ENCODE data around the gene GRIA4.
"Not testable (repeated sequence)": the region's sequence is repeated elsewhere in the genome, so short reads cannot be mapped to it uniquely, and the experiment has no call there.

Gene GRIA4

GRCh38 chr11:105933695-105934094 is 323.8 kb downstream of the GRIA4 start:
- DNase-seq = no peak

GRCh38 chr11:105935791-105936190 is 325.9 kb downstream of the GRIA4 start:
- DNase-seq = no peak

DNA sequence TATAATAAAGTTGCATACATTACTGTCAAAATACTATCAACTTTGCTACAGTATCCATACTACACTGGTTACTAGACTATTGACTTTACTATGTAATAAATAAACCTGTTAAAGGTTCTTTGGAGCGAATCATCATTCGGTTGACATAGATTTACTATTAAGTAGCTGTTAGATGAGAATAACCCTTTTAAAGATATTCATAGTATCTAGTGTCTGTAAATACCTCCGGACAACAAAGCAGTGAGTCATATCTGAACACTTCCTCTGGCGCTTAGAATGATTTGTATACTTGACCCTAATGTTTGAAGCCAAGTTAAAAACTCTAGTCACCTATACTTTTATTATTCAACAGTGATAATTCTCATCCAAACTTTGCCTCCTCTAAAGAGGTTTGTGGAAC is 327.5 kb downstream of the GRIA4 start:
- DNase-seq = no peak

DNA sequence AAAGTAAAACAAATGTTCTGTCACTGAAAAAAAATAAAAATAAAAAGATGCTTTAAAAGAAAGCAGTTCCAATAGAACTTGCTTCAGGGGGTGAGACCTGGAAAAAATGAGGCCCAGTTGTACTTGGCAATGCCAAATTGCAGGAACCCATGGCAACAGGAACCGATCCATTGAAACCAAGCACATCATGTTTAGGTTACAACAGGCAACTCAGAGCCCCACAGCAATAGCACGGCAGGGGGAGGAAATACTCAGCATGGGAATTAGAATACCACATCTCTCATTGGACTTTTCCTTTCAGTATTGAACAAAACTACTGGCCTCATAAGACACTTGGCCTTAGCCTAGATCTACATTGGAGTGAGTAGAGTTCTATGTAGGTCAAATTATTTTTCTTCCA is 327.9 kb downstream of the GRIA4 start:
- DNase-seq = no peak

DNA sequence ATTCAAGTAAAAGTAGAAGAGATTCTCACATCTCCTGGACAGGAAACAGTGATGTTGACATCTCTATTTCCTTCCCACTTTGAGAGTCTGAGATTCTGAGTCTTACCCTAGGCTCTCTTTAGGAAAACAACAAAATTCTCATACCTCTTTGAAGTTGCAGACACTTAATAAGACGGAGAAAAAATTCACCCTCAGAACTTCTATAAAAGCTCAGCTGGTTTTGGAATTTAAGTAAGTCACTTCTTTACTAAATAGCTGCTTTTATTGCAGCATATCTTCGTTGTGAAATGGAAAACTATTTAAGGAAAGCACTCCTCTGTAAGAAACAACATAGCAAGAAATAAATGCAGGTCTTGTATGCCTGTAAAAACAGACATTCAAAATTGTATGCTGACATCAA is 333.0 kb downstream of the GRIA4 start:
- DNase-seq = no peak

DNA sequence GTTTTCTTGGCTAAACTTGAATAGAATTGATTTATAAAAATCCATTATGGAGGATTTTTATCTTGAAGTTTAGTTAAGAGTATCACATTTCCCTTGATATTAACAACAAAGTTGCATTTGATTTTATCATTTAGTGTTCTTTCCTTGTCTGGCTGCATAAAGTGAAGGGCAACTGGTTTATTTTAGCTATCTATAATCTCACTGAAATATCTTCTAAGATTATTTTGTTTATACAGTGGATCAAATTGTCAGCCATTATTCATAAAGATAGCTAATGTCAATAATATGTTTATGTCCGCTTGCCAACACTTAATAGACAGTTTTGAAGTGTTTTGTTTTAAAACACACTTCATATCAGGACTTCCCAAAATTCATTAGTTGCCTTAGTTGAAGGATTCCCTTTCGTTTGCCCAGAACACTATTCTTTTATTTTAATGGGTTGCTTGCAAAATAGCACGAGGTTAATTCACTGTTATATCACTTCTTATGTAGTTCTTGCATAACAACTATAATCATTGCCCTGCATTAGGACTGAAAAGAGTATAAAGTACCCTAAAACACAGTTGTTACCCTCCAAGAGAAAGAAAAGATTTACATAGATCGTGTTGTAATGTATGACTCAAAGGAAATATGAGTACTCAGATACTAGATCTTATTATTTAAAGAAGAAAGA is 339.2 kb downstream of the GRIA4 start:
- no peak for DNase-seq

DNA sequence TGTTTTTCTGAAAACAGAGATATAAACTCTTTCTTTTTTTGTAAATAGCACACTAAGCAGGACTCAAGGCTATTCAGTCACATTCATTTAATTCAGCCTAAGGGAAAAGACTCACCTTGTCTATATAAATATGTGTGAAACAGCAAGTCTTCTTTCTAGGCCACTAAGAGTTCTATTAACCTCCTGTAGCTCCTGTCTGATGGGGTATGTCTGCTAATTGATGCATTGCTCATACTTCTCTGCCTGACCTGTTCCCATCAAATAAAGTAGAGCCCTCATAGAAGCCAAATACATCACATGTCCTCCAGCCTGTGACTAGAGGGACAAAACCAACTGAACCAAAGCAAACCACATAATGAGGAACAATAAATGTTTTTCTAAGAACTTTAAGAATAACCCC is 344.0 kb downstream of the GRIA4 start:
- DNase-seq = no peak

DNA sequence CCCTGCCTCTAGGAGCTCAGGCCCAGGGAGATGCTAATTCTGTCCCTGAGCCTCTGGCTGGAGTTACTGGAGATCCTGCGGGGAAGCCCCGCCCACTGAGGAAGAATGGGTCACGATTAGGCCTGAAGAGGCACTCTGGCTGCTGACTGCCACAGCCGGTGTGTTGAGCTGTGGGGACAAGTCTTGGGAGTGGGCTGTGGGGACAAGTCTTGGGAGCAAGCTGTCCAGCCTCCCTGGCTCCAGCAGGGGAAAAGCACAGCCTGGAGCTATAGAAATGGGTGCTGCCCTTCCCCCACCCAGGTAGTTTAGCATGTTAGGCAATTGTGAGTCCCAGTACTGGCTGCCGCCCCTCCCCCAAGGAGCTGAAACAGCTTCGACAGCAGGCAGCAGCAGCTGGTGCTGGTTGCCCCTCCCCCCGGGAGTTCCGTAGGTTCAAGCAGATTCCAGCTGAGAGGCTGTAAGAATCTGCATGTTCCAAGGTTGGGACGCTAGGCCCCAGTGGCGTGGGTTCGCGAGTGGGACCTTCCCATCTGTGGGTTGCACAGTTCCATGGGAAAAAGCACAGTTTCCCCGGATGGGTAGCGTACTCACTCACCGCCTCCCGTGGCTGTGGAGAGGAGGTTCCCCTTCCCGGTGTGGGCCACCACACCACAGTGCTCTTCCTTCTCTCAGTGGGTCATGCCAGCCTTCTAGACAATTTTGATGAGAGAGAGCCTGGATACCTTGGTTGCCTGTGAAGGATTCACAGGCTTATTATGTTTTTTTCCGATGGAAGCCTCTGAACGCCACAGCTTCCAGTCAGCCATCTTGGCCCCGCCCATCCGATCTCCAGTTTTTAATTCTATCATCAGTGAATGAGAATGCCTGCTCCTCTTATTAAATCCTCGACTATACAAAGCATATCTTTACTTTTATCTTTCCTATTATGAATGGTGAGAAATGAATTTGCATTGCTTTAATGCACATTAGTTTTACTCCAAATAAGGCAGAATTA is 350.7 kb downstream of the GRIA4 start:
- DNase-seq = peak; percentile 44

- no peak for DNase-seq
Measured at GRCh38 chr11:105968021-105968697, 358.3 kb downstream of the GRIA4 start.

- DNase-seq = no peak
Measured at GRCh38 chr11:105969756-105970155, 359.9 kb downstream of the GRIA4 start.

DNA sequence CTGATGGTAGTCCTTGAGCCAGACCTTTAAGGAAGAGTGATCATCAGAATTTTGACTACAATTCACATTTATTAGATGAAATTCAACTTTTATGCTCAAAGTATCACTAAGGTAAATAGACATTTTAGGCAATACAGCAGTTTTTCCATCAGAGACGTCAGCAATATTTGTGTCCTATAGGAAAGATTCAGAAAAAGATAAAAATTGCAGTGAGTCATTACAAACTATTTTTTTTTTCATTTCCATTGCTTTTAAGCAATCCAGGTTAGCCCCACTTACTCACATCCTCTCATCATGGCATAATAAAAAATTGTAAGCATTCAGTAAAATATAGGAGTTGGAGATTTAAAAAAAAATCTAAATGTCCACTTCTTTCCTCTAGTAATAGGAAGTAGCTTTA is 365.3 kb downstream of the GRIA4 start:
- DNase-seq = no peak

DNA sequence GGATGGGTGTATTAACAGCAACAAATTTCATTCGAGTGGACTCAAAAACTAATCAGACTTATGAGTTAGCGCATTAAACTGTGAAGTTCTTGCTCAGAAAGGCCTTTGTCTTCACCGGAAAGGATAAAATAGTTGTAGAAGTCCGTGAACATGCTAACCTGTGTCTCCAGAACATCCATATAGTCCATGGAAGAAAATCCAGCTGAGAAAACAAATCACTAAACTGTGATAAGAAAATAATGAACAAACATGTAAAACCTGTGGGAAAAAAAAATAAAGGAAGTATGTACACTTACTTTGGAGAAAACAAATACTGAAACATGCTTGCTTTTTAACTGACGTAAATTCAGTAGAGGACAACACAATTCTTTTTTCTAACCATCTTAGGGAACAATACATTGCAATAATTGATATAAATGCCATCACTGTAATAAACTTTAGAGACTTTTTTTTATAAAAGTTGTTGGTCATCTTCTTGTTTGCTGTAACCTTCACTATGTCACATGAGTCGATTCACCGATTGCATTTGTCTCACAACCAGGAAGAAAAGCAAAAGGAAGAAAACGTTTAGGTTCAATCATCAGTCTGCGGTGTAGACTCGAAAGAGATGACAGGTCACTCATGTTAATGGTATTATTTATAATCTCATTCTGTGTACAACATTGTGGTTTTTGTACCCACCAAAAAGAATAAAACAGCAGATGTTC is 370.3 kb downstream of the GRIA4 start:
- no peak for DNase-seq

DNA sequence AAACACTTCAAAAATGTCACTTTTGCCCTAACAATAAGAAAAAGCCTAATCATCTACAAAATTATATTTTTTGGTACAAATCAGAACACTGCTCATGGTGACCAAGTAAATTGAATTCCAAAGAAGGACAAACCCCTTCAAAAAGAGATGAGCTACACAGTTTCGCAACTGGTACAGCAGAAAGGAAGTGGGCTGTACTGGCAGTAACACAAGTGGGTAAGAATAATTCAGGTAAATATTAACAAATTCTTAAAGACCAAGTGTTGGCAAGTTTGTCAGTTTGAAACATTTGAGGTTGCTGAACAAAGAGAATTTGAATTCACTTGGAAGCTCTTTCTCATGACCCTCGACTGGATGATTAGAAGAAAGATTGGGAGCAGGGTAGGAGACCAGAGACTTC is 376.7 kb downstream of the GRIA4 start:
- no peak for DNase-seq

- DNase-seq = no peak
Measured at GRCh38 chr11:105988197-105988596, 378.3 kb downstream of the GRIA4 start.

DNA sequence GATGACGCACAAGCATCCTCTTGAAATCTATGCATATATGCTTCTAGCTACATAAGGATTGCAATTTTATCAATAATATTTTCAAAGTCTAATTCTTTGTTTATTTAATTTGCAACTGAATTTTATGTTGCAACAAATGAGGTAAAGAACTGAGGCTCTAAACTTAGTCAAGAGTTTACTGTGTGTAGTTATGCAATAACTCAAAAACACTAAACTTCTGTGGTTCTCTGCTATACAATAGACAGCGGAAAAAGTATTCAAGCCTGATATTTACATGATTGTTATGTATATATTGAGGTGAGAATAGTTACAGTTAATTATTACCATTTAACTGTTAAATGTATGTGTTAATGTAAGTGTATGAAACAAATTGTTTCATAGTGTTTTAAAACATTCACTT is 379.3 kb downstream of the GRIA4 start:
- no peak for DNase-seq

DNA sequence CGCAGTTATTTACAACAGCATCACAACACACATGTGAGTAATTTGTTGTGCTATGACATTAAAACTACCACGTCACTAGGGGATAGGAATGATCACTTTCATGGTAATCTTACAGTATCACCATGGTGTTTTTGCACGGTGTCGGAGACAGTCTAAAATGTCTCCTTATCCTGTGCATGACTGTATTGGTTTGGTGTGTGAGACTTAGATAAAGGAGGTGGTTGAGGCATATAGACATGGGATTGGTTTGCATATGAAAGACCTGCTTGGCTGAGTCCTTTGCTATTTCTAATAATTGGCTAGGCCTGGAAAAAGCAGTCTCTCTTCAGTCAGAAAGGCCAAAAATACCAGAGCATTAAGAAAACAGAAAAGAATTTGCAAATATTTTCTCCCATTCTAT is 382.0 kb downstream of the GRIA4 start:
- DNase-seq = no peak

- DNase-seq = no peak
Measured at GRCh38 chr11:106001304-106002012, 391.6 kb downstream of the GRIA4 start.

- DNase-seq = not testable (repeated sequence)
Measured at GRCh38 chr11:106003094-106003493, 393.2 kb downstream of the GRIA4 start.

DNA sequence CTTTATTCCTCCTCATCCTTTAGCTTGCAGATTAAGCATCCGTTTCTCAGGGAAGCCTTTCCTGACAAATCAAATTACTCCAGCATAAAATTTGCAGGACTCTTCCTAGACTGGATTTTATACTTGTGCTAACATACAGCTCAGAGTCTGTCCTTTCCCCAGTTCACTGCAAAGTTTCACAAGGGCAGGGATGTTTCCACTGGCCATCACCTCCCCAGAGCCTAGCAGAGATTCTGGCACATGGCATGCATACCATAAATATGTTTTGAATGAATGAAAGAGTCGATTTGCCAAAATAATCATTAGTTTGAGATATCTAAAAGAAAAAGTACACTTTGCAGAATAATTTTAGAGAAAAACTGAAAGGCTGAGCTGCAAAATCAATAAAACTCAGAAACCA is 401.6 kb downstream of the GRIA4 start:
- no peak for DNase-seq

GRCh38 chr11:106012744-106013143 is 402.9 kb downstream of the GRIA4 start:
- DNase-seq = no peak

- DNase-seq = no peak
Measured at GRCh38 chr11:106014035-106014434, 404.2 kb downstream of the GRIA4 start.

- no peak for DNase-seq
Measured at GRCh38 chr11:106014620-106015019, 404.7 kb downstream of the GRIA4 start.
